HG02852 (cell line): ENCODE data around the gene FAR1.

Experiments
- ATAC-seq: cut with Tn5 transposase; IDR thresholded peaks from one replicate; pipeline ENCODE4 v1.9.1; 2021; ENCODE audit warnings: mild to moderate bottlenecking, moderate library complexity; ENCODE audit not compliant: unreplicated experiment

Gene FAR1

GRCh38 chr11:13669544-13670488 is 1.3 kb downstream of the FAR1 start:
- ATAC-seq, result no peak

DNA sequence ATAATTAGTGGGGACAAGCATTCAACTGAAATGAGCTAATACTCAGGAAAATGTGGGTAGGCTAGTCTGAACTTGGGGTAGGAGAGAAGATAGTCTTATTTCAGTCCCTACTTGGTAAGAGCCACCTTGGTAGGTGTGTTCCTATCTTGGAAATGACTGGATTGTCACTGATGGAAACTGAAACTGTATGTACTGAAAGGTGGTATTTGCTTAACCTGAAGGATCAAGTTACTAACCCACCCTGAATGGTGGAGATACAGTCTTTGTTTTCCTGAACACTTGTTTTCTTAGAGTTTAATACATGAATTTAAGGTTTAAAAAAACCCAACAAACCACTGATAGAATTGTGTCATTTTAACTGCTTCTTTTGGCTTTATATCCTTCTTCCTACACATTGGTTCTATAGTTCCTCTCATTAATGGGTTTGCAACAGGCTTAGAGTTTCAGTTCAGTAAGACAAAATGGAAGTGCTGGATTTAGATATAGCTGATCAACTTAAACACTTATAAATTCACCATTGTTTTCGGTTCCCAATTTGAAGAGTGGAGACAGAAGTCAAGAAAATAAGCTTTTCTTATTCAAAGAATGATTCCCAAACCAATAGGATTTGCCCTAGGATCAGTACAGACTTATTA is 4.2 kb downstream of the FAR1 start:
- ATAC-seq, result no peak

GRCh38 chr11:13674799-13675509 is 6.5 kb downstream of the FAR1 start:
- ATAC-seq, result no peak

DNA sequence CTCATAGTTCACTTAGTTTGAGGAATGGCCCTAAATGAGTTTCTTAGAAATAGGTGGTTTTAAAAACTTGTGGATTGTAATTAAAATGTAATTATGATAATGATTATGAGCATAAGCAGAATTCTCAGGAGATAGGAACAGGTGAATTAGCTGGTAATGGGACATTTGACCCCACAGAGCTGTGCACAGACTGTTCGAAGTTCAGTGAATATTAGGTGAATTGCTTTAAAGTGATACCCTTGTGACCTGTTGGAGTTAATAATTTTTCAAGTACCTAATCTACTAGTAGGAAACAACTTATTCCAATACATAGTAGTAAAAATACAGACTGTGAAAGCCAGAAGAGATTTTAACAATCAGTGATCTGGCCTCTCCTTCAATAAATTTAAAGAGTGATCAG is 8.1 kb downstream of the FAR1 start:
- no peak for ATAC-seq

GRCh38 chr11:13679768-13680167 is 11.3 kb downstream of the FAR1 start:
- no peak for ATAC-seq

- peak; percentile 84 for ATAC-seq
Measured at GRCh38 chr11:13680501-13681264, 12.2 kb downstream of the FAR1 start.

DNA sequence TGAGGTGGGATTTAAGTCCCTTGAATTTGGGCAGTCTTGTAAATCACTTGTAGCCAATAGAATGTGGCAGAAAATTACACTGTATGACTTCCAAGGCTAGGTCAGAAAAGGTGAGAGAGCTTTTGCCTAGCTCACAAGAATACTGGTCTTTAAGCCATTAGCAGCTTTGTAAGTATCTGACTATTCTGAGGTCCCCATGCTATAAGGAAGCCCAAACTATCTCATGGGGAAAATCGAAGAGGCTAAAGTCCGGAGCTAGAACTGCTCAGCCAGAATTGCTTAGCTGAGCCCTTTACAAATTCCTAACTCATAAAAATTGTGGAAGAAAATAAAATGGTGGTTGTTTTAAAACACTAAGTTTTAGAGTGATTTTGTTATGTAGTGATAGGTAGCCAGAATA is 13.0 kb downstream of the FAR1 start:
- ATAC-seq, result no peak

DNA sequence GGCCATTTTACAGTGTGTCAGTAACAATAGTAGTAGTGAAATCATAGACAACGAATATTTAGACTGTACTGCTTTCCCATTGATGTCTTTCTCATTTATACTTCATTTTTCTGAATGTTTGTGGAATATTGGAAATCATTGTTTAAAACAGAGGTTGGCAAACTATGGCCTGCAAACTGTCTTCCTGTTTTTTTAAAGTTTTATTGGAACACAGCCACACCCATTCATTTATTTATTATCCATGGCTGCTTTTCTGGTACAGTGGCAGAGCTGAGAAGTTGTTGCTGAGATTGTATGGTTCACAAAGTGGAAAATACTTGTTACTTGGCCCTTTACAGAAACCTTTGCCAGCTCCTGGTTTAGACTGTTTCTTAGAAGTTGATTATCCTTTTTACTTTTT is 13.7 kb downstream of the FAR1 start:
- no peak for ATAC-seq

GRCh38 chr11:13685461-13686108 is 17.1 kb downstream of the FAR1 start:
- ATAC-seq, result no peak

DNA sequence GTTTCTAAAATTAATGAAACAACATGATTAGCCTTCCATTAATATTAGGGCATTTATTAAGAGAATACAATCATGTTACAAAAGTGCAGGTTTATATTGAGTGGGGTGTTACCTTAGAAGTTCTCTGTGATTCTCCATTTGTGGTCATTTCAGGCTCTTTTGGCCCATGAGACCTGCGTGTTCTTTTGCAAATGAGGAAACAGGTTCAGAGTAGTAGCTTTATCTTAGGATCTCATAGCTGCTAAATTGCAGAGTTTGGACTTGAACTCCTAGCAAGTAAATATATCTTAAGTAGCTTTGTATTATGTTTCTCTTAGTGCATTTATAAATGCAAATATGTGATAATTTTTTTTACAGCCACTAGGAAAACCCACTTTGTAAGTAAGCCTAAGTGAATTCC is 18.3 kb downstream of the FAR1 start:
- no peak for ATAC-seq

GRCh38 chr11:13687271-13687670 is 18.8 kb downstream of the FAR1 start:
- ATAC-seq, result no peak

- ATAC-seq, result no peak
Measured at GRCh38 chr11:13691286-13691899, 22.9 kb downstream of the FAR1 start.

DNA sequence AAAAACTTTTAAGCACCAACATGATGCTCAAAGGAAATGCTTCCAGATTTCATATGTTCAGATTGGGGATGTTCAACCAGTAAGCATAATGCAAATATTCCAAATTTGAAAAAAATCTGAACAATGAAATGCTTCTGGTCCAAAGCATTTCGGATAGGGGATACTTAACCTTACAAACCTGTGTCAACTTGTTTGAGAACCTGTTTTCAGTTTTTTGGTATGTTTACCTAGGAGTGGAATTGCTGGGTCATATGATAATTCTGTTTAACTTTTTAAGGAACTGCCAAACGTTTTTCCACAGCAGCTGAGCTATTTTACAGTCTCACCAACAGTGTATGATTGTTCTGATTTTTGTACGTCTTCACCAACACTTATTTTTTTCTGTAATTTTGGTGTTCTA is 23.7 kb downstream of the FAR1 start:
- ATAC-seq, result no peak

DNA sequence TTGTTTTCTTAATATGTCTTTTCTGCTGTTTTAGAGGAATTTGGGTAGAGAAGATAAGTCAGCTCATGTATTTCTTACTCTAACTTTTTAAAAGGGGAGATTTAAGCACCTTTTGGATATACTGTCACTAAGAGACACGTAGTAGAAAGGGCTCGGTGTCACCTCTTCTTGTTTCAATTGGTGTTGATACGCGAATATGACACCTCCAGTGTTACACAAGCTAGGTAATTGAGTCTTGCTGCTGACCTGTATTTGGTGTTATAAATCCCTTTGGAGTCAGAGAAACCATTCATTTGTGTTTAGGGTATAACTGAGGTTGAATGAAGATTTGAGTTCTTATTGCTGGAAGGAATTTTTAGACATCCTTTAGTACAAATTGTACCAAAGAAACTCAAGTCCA is 25.6 kb downstream of the FAR1 start:
- ATAC-seq, result no peak

DNA sequence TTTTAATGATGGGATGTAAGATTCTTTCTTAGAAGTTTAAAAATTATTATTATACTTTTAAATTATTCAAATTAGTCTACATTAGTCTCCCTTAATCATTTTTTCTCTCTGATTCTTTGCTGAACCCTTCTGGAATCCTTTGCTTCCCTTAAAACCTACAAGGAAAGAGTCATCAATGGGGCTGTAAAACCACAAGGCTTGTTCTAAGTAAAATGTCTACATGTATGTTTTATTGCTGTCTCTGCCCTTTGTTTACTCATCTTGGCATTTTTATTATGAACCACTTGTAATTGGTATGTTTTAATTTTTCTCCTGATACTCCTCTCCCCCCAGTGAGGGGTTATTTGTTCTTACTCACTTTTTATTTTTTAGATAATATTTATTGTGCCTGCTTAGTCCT is 27.4 kb downstream of the FAR1 start:
- no peak for ATAC-seq

DNA sequence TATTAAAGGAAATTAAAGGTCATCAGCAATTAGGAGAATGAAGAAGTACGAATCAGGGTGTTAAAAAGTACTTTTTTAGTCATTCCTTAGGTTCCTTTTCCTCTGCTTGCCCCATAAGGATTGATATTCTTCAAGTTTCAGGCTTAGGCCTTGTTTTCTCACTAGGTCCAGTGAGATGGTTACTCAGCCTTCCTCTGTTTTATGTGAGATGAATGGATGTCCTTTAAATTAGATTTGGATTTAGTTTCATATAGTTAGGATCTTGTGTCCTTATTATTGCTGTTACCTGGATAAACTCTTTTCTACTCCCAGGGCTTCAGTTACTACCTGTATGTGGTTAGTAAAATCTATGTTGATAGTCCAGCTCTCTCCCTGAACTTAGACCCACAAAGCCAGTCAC is 29.2 kb downstream of the FAR1 start:
- no peak for ATAC-seq

- ATAC-seq, result no peak
Measured at GRCh38 chr11:13698132-13698531, 29.7 kb downstream of the FAR1 start.

DNA sequence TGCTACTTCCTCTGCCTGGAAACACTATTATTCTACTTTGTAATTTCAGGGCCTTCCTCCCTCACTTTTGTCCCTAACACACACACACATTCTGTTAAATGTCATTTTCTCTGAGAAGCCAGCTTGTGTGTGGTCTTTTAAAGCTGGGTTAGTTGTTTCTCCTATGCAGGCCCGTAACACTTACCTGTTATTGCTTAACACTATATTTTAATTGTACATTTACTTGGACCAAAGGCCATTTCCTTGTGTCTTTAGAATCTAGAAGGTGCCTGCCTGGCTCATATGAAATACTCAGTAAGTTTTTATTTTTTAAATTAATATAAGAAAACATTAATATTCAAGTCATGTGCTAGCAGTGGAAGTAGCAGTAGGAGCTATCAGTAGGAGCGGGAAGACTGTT is 30.6 kb downstream of the FAR1 start:
- ATAC-seq, result no peak

GRCh38 chr11:13699870-13700269 is 31.4 kb downstream of the FAR1 start:
- ATAC-seq, result no peak

- ATAC-seq, result no peak
Measured at GRCh38 chr11:13701506-13701905, 33.0 kb downstream of the FAR1 start.
